Measurements from ENCODE around the gene SLC25A29.

DNA sequence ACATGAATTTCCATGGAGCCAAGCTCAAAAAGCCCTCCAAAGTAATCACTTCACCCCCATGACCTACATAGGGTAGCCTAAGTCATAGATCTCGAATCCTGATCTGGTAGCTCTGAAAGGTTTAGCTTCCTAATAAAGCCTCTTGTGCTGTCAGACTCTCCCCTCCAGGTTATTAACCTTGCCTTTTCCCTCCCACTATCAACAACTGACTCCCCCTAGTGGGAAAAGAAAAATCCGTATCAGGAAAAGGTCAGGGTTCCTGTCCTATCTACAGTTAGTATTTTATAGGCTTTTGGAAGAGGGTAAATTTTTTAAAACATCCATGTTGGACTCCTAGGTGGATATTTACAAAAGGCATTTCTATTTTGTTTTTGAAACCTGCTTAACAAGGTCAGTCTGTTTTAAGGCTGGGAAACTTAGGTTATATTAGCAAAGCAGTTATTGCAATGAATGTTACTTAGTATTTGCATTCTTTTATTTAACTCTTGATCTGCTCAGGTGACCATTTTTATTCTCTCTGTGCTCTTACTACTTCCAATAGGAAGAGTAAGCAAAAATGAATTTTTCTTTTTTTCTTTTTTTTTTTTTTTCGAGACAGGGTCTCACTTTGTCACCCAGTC is 59.3 kb downstream of the SLC25A29 start:
- TF ChIP-seq, protein P1, sequence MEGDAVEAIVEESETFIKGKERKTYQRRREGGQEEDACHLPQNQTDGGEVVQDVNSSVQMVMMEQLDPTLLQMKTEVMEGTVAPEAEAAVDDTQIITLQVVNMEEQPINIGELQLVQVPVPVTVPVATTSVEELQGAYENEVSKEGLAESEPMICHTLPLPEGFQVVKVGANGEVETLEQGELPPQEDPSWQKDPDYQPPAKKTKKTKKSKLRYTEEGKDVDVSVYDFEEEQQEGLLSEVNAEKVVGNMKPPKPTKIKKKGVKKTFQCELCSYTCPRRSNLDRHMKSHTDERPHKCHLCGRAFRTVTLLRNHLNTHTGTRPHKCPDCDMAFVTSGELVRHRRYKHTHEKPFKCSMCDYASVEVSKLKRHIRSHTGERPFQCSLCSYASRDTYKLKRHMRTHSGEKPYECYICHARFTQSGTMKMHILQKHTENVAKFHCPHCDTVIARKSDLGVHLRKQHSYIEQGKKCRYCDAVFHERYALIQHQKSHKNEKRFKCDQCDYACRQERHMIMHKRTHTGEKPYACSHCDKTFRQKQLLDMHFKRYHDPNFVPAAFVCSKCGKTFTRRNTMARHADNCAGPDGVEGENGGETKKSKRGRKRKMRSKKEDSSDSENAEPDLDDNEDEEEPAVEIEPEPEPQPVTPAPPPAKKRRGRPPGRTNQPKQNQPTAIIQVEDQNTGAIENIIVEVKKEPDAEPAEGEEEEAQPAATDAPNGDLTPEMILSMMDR (IDR thresholded peaks at IDR 0.05) = peak in 2 of 3 donors; percentile 31 to 38
- no peak for TF ChIP-seq POLR2A (IDR thresholded peaks at IDR 0.05)
- TF ChIP-seq POLR2AphosphoS5 (IDR thresholded peaks at IDR 0.05) = no peak

Measured in breast epithelium (tissue), 3 donors.